ENCODE data around the gene CHP1.

CHP1 gene

GRCh38 chr15:41283653-41284426 lies 52.8 kb downstream of the CHP1 start:
- TF ChIP-seq, protein P1, sequence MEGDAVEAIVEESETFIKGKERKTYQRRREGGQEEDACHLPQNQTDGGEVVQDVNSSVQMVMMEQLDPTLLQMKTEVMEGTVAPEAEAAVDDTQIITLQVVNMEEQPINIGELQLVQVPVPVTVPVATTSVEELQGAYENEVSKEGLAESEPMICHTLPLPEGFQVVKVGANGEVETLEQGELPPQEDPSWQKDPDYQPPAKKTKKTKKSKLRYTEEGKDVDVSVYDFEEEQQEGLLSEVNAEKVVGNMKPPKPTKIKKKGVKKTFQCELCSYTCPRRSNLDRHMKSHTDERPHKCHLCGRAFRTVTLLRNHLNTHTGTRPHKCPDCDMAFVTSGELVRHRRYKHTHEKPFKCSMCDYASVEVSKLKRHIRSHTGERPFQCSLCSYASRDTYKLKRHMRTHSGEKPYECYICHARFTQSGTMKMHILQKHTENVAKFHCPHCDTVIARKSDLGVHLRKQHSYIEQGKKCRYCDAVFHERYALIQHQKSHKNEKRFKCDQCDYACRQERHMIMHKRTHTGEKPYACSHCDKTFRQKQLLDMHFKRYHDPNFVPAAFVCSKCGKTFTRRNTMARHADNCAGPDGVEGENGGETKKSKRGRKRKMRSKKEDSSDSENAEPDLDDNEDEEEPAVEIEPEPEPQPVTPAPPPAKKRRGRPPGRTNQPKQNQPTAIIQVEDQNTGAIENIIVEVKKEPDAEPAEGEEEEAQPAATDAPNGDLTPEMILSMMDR (IDR thresholded peaks at IDR 0.05; ENCODE audit: insufficient read depth, low read depth, low read length, missing control alignments) = no peak
- DNase-seq (ENCODE audit: low read depth) = peak; percentile 99
- H3K4me3 ChIP-seq (ENCODE audit: low read length) = peak overlapping the region; percentile 63

GRCh38 chr15:41284427-41285177 lies 53.5 kb downstream of the CHP1 start:
- DNase-seq (ENCODE audit: low read depth) = peak; percentile 17
- TF ChIP-seq, protein P1 (IDR thresholded peaks at IDR 0.05; ENCODE audit: insufficient read depth, low read depth, low read length, missing control alignments) = no peak
- H3K4me3 ChIP-seq (ENCODE audit: low read length) = peak overlapping the region; percentile 63

- no peak for DNase-seq (ENCODE audit: low read depth)
- TF ChIP-seq, protein P1 (IDR thresholded peaks at IDR 0.05; ENCODE audit: insufficient read depth, low read depth, low read length, missing control alignments) = no peak
- H3K4me3 ChIP-seq (ENCODE audit: low read length) = peak overlapping the region; percentile 63
Observed at GRCh38 chr15:41285285-41285684, 54.2 kb downstream of the CHP1 start.

DNA sequence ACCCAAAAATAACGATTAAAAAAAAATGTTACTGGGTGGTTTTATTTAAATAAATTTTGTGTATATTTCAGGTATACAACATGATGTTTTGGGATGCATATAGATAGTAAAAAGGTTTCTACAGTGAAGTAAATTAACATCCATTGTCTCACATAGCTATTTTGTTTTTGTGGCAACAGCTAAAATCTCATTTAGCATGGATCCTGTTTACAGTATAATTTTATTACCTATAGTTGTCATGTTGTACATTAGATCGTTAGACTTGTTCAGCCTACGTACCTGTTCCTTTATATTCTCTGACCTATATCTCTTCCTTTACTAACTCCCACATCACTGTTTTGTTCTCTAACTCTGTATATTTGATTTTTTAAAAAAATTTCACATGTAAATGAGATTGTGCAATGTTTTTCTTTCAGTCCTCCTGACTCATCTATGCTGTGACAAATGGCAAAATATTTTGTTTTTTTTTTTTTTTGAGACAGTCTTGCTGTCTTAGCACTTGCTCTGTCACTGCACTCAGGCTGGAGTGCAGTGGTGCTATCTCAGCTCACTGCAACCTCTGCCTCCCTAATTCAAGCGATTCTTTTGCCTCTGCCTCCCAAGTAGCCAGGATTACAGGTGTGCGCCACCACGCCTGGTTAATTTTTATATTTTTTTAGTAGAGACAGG lies 55.7 kb downstream of the CHP1 start:
- DNase-seq (ENCODE audit: low read depth) = peak; percentile 55
- TF ChIP-seq, protein P1 (IDR thresholded peaks at IDR 0.05; ENCODE audit: insufficient read depth, low read depth, low read length, missing control alignments) = no peak
- no peak overlapping the region for H3K4me3 ChIP-seq (ENCODE audit: low read length)

DNA sequence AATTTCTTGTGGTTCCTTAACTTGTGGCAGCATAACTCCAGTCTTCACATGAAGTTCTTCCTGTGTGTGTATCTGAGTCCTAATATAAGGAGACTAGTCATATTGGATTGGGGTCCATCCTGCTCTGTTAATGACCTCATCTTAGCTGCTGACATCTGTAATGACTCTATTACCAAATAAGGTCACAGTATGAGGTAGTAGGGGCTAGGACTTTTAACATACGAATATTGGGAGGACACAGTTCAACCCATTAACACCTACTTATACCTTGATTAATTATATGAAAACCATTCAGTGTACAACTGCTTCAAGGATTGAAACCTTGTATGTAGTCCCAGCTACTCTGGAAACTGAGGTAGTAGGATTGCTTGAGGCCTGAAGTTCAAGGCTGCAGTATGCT lies 57.4 kb downstream of the CHP1 start:
- DNase-seq (ENCODE audit: low read depth) = no peak
- TF ChIP-seq, protein P1 (IDR thresholded peaks at IDR 0.05; ENCODE audit: insufficient read depth, low read depth, low read length, missing control alignments) = no peak
- no peak overlapping the region for H3K4me3 ChIP-seq (ENCODE audit: low read length)

DNA sequence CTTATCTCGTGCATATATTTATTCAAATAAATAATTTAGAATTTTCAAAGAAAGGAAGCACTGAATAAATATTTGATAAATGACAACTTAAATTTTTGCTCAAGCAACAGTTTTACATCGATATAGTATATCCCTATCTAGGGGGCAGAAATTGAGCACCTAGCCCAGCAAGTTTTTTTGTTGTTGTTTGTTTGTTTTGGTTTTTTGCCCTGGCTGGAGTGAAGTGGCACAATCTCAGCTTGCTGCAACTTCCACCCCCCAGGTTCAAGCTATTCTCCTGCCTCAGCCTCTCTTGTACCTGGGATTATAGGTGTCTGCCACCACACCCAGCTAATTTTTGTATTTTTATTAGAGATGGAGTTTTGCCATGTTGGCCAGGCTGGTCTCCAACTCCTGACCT lies 58.9 kb downstream of the CHP1 start:
- no peak overlapping the region for H3K4me3 ChIP-seq (ENCODE audit: low read length)
- TF ChIP-seq, protein P1 (IDR thresholded peaks at IDR 0.05; ENCODE audit: insufficient read depth, low read depth, low read length, missing control alignments) = no peak
- no peak for DNase-seq (ENCODE audit: low read depth)

Measured in epithelial cell of esophagus (primary cell).